GM21515 (cell line): ENCODE measurements around the gene PCGF1.

Experiments
- ATAC-seq: cut with Tn5 transposase; IDR thresholded peaks from one replicate; pipeline ENCODE4 v1.9.1; 2021; ENCODE audit not compliant: unreplicated experiment

PCGF1 gene

GRCh38 chr2:74507145-74507925 is at the start of gene PCGF1:
TSS of gene PCGF1 (minus strand) at chr2:74507695. CDS start at chr2:74507668, 27 bp downstream.
- ATAC-seq: peak; percentile 88

- ATAC-seq: no peak
Observed at GRCh38 chr2:74556831-74557370, 49.4 kb upstream of the PCGF1 start.

DNA sequence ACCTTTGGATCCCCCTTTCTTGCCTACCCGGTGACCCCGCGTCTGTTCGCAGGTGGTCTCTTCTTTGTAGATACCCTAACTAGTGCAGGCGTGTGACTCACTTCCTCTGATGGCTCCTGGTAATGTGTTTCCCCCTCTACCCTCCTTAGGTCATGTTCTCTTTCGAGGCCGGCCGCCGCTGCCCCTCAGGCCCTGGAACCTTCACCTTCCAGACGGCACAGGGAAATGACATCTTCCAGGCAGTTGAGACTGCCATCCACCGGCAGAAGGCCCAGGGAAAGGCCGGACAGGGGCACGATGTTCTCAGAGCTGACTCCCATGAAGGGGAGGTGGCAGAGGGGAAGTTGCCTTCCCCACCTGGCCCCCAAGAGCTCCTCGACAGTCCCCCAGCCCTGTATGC is 48.7 kb upstream of the PCGF1 start:
- no peak for ATAC-seq

GRCh38 chr2:74555610-74556103 is 48.2 kb upstream of the PCGF1 start:
- no peak for ATAC-seq

GRCh38 chr2:74554820-74555531 is 47.5 kb upstream of the PCGF1 start:
- ATAC-seq: peak; percentile 39

DNA sequence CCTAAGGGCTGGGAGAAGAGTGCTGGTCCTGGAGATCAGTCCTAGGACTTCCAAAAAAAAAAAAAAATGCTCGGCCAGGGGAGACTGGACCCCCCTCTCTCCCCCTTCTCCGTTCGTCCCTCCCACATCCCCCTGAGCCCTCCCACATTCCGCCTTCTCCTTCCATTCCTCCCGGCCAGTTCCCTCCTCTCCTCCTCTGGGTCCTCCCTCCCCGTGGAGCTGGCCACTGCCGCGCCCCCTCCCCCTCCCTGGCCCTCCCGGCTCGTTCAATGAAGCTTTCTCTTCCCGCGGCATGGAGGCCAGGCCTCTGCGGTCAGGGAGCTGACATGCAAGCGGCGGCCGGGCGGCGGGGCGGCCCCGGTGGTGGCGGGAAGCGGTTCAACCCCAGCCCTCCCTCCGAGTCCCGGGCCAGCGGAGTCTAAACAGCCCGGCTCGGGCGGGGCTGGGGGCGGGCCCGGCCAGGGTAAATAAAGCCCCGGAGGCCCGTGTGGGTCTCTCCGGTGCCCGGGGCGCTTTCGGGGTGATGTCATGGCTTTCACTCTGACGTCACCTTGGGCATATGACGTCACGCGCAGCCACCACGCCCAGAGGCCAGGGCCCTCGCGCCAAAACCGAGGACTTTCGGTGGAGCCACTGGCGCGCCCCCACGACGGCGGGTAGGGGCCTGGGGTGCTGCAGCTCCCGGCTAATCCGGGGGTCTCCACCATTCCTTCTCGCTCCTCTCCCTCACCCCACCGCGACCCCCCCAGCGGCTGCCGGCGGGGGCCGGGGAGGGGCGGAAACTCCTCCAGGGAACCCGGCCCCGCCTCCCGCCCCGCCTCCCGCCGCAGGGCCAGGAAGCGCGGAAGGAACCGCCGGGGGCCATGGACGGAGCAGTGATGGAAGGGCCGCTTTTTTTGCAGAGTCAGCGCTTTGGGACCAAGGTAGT is 46.7 kb upstream of the PCGF1 start, which contains the start of the genes DOK1 and LOXL3:
Gene DOK1, plus strand, starts transcription at position 829 of the 928 bp plus-strand sequence. Its CDS starts 35 bp downstream, at position 864.
Gene LOXL3, minus strand, starts transcription at position 51 of the 928 bp plus-strand sequence. CDS start 1,308 bp downstream, outside the sequence.
- peak; percentile 48 for ATAC-seq

- no peak for ATAC-seq
Observed at GRCh38 chr2:74552914-74553811, 45.7 kb upstream of the PCGF1 start.

- ATAC-seq: no peak
Observed at GRCh38 chr2:74551942-74552913, 44.7 kb upstream of the PCGF1 start.

DNA sequence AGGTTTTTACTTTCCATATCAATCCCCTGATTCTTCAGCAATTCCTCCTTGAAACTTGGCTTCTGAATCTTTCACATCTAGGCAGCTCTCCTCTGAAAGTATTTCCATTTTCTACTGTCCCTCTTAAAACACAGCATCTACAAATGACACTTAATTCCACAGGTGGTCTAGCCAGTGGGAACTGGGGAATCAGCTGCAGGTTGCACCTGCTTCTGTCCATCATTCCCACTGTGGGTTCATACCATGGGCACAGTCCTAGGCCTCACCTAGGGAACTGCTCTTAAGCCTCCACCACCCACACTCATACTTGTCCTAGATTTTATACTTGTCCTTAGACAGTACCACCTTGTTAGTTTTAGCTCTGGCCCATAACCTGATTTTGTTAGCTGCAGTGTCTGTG is 44.0 kb upstream of the PCGF1 start:
- ATAC-seq: no peak

- no peak for ATAC-seq
Observed at GRCh38 chr2:74550231-74550630, 42.7 kb upstream of the PCGF1 start.

GRCh38 chr2:74548900-74549826 is 41.7 kb upstream of the PCGF1 start:
- no peak for ATAC-seq

- no peak for ATAC-seq
Observed at GRCh38 chr2:74548285-74548899, 40.9 kb upstream of the PCGF1 start.

GRCh38 chr2:74546004-74546403 is 38.5 kb upstream of the PCGF1 start:
- no peak for ATAC-seq

- no peak for ATAC-seq
Observed at GRCh38 chr2:74544634-74545033, 37.1 kb upstream of the PCGF1 start.

- ATAC-seq: no peak
Observed at GRCh38 chr2:74542978-74543377, 35.5 kb upstream of the PCGF1 start.

GRCh38 chr2:74540291-74540690 is 32.8 kb upstream of the PCGF1 start:
- no peak for ATAC-seq

GRCh38 chr2:74538881-74539339 is 31.4 kb upstream of the PCGF1 start:
- no peak for ATAC-seq
